GM19455 (cell line): ENCODE measurements around the gene AJUBA.
A peak's percentile ranks its signal among the peaks of the same experiment; 100 is the strongest.
"Not testable (repeated sequence)": the region's sequence is repeated elsewhere in the genome, so short reads cannot be mapped to it uniquely, and the experiment has no call there.

Experiments used
- ATAC-seq: cut with Tn5 transposase; IDR thresholded peaks from one replicate; pipeline ENCODE4 v1.9.1; 2021; ENCODE audit not compliant: unreplicated experiment

The AJUBA gene

GRCh38 chr14:22952418-22952817 is 29.9 kb downstream of the AJUBA start:
- no peak for ATAC-seq

DNA sequence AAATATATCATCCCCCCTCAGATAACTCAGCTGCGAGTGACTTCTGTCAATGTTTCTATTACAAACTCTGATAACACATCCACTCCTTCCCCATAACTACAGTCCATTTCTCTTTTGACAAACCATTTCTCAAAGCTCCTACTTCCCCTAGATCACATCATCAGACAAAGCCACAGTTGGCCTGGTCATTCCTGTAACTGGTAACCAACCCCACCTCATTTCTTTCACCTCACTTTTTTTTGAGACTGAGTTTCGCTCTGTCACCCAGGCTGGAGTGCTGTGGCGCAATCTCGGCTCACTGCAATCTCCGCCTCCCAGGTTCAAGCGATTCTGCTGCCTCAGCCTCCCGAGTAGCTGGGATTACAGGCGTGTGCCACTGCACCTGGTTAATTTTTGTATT is 30.6 kb downstream of the AJUBA start:
- not testable (repeated sequence) for ATAC-seq

DNA sequence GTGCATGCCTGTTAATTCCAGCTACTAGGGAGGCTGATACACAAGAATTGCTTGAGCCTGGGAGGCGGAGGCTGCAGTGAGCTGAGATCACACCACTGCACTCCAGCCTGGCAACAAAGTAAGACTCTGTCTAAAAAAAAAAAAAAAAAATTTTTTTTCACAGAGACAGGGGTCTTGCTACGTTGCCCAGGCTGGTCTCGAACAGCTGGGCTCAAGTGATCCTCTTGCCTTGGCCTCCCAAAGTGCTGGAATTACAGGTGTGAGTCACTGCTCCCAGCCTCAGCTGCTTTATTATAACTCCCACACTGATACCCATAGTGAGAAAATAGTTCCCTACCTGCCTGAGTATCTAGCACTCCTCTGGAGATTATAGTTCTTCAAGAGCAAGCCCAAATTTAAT is 36.7 kb downstream of the AJUBA start:
- ATAC-seq = no peak

GRCh38 chr14:22939684-22940083 is 42.7 kb downstream of the AJUBA start:
- ATAC-seq = no peak

GRCh38 chr14:22935156-22935555 is 47.2 kb downstream of the AJUBA start:
- no peak for ATAC-seq

- no peak for ATAC-seq
Measured at GRCh38 chr14:22932146-22932545, 50.2 kb downstream of the AJUBA start.

DNA sequence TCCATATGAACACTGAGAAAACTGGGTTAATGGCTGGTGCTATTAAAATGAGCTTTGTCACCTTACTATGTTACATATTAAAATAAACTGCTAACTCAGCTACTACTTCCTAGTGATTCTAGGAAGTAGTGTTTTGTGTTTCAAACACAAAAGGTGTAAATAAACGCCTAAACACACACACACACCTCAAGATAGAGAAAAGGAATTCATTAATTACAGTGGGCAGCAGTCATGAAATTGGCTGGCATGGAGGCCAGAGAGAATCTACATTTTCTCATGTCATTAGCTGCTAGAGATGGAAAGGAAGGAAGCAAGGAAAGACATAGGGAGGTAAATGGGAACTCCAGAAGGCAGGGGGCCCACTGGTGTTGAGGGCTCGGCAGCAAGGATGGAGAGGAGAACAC is 52.4 kb downstream of the AJUBA start:
- no peak for ATAC-seq

DNA sequence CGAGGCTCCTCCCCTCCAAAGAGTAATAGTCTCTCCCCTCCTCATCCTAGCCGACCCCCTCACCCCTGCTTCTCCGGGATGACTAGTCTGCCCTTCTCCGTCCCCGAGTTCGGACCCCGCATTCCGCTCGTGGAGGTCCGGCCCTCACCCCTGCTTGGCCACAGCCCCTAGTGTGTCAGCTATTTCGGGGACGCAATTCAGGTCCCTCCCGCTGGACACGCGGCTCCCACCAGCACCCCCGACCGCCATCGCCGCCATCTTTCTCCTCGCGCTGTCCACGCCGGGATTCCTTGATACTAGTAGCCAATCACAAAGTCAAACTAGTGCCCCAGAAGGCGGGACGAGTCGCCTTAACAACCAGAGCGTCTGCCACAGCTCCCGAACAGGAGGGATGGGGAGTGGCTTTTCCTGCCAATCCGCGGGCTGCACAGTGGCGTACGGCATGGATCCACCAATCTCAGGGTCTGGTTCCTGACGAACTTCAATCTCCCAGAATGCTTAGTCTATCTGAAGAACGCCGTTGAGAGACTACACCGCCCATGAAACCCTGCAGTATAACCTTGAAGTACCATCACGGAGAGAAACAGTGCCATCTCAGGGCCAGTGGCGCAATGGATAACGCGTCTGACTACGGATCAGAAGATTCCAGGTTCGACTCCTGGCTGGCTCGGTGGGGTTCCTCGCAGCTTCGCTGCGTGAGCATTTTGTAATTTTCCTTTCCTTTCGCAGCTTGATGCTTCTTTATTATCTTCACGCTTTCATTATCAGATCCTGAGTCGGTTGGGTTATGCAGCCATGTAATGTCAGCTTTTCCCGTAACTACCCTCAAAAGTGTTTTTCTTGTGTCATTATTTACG is 53.0 kb downstream of the AJUBA start, which contains the start of gene PRMT5:
Gene PRMT5 (minus strand): TSS at position 273 of the 857 bp plus-strand sequence. CDS start 15 bp downstream, at position 258.
- ATAC-seq = peak; percentile 92

DNA sequence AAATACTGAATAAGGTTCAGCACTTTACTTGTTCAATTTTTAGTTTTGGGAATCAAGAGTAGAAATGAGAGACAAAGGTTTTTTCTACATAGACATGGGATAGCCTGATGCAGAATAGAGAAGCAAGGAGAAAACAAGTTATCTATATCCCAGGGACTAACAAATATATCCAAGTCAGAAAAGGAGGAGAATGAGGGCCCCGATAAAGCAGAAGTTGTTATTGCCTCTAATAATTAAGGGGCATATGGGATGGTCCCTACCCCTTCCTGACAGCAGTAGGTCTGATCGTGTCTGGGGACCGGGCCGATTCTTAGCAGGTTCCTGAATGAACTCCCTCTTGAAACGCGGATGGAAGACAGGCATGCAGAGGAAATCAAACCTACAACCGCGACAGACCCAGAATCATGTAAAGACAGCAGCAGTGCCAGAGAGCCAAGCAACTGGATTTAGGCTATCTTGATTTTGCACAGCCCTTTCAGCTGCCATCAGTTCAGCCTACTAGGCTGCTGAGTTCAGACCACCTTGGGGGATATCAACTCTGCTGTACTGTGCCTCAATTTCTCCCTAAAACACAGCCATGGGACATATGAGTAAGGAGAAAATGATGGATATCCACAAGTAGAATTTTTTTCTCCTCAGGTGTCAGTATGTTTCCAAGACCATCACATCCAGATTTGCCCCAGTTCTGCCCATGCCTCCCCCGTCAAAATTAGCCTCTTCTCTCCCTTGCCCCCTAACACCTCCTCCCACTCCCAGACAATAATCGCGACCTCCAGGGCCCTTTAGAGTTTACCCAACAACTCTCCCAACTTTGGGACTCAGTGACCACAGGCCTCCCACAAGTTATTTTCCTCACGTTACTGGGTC is 53.9 kb downstream of the AJUBA start:
- ATAC-seq = no peak

DNA sequence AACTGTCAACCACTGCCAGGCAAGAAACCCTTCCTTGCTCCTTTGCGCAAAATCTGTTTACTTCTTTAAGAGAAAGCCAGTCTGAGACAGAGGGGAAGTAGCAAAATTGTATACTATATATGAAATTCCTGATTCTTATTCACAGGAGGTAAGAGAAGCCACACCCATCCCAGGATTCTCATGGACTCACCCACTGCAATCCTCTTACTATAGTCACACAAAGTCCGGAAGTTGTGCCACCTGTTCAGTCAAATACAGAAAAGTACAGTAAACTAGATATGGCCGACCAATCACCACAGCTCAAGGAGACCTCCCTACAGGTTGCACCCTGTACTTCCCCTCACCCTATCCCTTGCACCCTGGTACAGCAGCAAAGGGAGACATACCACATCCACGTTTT is 56.0 kb downstream of the AJUBA start:
- no peak for ATAC-seq

DNA sequence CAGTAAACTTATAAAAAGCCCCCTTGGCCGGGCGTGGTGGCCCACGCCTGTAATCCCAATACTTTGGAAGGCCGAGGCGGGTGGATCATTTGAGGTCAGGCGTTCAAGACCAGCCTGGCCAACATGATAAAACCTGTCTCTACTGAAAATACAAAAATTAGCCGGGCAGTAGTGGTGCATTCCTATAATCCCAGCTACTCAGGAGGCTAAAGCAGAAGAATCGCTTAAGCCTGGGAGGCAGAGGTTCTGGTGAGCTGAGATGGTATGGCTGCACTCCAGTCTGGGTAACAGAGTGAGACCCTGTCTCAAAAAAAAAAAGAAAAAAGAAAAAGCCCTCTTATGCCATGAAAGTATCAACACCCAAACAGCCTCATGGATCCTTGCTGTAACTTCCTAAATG is 56.8 kb downstream of the AJUBA start:
- ATAC-seq = no peak

DNA sequence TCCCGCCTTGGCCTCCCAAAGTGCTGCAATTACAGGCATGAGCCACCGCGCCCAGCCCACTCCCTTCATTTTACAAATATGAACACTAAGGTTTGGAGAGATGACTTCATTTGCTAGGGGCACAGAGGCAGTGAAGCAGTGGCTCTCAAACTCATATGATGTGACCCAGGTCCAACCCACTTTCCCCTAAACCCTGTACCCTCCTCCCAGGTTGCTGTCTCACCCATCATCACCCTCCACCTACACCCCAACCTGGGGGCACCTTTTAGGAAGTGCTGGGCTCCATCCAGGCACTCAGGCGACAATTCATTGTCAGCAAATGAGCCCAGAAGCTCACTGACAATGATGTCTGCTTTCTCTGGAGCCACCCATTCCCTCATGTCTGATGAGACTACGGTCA is 58.6 kb downstream of the AJUBA start:
- ATAC-seq = no peak

GRCh38 chr14:22922294-22922693 is 60.1 kb downstream of the AJUBA start:
- no peak for ATAC-seq
